Activated CD4-positive, CD25-positive, alpha-beta regulatory T cell (primary cell): Measurements from ENCODE around the gene RNF32.
"Not testable (repeated sequence)": the region's sequence is repeated elsewhere in the genome, so short reads cannot be mapped to it uniquely, and the experiment has no call there.

Experiments used
- DNase-seq, 4 experiments: peaks; one replicate each; lab custom pipeline; 2025; lab: John Stamatoyannopoulos, UW

RNF32 gene

DNA sequence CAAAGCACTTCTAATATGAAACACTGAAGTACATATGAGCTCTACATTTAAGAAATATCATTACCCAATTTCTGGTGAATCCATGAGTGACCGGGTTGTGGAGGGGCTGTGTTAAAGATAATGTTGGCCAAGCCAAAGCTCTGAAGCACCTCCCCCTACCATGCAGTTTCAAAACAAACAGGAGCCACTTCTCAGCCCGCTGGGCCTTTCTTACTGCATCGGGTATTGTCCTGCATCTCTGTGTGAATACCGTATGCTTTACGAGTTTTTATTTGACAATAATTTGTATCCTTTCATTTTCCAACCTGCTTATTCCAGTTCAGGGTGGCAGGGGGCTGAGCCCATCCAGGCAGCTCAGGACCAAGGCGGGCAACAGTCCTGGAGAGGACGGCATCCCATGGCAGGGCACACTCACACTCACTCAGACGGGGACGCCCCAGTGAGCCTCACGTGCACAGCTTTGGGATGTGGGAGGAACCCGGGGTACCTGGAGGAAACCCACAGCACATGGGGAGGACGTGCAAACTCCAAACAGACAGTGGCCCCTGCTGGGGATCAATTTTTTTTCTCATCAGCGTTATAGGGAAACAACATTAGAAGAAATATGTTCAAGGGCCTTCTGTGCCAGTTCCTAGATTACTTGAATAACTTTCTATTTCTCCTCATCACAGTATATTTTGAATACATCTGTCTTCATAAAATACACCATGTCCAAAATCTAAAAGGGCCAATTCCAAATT is 1.9 kb downstream of the RNF32 start:
- DNase-seq = no peak

DNA sequence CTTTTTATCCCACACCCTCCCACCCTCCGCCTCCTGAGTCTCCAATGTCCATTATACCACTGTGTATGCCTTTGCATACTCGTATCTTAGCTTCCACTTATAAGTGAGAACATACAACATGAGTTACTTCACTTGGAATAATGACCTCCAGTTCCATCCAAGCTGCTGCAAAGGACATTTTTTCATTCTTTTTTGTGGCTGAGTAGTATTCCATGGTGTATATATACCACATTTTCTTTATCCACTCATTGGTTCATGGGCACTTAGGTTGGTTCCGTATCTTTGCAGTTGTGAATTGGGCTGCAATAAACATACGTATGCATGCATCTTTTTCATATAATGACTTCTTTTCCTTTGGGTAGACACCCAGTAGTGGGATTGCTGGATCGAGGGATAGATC is 6.8 kb downstream of the RNF32 start:
- not testable (repeated sequence) for DNase-seq

DNA sequence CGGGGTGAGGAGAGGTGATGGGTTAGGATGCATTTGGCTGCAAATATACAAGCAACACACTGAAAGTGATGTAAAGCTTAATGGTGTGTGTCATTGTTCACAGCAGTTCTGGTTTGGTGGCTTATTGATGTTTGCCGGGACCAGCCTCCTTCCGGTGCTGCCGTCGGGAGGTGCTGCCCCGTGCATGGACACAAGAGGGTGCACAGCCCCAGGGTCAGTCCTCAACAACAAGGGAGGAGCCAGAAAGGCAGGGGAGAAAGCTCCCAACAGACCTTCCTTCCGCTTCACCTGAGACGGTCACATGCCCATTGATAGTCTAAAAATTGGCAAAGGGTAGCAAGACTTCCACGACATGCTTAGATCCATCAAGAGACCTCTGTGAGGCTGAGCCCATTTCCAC is 9.5 kb downstream of the RNF32 start:
- DNase-seq = no peak

DNA sequence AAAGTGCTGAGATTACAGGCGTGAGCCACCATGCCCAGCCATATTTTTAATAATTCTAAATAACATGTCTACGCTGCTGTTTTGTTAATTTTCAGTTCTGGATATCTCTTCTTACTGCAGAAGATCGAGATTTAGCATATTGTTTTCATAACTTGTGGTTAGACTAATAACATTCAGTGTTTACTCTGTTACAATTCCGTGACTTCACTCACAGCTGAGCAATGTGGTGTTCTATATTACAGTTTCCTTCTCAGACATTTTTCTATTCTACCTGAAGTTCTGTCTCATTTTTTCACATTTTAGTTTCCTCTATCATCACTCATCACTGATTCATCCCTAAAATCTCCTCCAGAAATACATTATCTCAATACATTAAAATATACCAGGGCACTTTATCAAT is 10.9 kb downstream of the RNF32 start:
- no peak for DNase-seq

DNA sequence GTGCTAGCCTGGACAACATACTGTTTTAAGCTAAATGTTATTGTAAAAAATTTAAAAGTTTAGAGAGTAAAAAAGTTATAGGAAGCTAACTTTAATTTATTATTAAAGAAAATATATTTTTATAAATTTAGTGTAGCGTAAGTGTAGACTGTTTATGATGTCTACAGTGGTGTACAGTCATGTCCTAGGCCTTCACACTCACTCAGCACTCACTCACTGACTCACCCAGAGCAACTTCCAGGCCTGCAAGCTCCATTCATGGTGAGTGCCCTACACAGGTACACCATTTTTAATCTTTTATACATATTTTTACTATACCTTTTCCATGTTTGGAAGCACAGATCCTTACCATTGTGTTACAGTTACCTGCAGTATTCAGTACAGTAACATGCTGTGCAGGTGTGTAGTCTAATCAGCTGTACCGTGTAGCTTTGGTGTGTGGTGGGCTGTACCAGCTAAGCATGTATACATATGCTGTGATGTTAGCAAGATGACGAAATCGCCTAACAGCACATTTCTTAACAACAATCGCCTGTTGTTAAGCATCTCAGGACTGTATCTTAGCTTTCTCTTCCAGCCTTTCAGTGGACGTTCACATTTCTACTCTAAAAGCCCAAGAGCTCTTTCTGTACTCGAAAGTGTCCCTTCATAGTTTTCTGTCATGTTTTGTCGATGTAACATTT is 12.5 kb downstream of the RNF32 start:
- DNase-seq = no peak

DNA sequence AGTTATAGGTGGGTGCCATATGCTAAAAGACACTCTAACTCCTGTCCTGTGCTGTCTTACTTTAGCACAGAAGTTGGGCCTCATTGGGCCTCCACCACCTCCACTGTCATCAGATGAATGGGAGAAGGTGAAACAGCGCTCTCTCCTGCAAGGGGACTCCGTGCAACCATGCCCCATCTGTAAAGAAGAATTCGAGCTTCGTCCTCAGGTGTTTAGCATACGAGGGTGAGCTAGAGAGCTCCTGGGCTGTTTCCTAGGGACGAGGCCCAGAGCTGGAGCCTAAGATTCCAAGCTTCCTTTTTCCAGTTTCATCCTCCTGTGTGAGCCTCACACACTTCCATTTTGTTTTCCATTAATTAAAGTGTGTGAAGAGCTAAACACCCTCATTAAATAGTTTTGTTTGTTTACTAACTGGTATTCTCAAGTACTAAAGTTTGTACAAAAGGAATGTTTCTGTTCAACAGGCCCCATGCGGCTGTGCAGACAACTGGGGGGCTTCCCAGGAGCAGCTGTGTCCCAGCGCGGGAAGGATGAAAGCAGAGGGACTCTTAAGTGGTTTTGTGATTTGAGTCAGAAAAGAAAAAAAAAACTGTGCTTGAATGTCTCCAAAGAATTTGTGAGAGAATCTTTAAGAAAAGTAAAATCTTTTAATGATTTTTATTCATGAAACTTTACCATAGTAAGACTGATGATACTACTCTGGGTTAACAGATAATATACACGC is 14.1 kb downstream of the RNF32 start:
- no peak for DNase-seq

DNA sequence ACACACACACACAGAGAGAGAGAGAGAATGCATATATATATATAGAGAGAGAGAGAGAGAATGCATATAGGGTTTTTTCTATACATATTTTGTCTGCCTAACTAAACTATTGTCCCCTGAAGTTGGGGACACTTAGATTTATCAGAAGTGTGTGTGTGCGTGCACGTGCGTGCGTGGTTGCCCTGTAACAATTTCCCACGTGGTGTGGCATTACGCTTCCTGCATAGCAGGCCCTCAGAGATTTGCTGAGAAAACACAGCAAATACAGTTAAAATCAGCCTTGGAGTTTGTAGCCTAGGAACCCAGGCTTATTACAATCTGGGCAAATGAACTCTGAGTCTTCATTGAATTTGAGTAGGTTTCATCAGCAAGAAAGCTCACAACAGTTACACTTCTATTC is 14.7 kb downstream of the RNF32 start:
- no peak for DNase-seq

DNA sequence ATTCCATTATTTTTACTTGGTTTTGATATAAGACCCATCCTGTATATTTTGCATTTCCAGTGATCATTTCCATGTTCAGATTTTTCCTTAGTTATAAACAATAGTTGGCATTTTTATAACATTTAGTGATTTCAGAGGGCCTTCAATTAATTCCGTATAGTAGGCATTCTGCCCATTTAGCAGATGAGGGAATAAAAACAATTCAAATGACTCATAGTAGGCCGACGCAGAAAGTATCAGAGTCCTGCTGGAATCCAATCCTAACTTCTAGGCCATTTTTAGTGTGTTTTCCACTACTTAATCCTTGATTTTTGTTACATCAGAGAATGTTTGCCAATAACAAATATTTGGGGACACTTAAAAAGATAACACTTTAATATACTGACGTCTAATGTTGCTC is 15.4 kb downstream of the RNF32 start:
- no peak for DNase-seq

DNA sequence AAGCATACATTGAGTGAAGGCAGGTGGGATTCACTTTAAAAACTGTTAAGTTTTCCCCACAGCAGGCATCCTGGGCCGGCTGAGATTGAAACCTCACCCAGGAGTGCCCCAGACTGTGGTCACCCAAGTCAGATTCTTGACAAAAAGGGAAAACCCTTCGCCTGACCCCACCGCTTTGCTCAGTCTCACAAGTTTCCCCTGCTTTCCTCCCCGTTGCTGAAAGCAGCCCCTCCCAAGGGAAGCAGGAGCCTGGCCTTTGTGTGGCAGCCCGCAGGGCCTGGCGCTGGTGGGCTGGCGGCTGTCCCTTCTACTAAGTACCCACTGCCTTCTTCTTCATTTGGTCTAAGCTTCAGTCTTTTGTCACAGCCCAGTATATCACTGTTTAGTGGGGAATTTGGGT is 16.0 kb downstream of the RNF32 start:
- no peak for DNase-seq

DNA sequence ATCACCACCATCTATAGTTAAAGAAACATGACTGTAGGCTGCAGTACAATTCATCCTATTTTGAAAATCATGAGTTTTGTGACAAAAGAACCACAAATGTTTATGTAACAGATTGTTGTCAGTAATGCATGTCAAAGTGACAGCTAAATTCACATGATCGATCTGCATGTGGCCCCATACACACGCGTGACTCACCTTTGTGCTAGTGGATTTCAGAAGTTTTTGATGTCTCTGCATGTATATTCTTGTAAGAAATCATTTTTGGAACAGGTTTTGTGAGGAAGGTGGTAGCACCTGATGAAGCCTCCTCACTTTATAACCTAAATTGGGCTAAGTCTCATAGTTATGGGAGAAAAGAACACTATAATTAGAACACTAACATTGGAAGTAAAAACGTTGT is 17.1 kb downstream of the RNF32 start:
- no peak for DNase-seq

DNA sequence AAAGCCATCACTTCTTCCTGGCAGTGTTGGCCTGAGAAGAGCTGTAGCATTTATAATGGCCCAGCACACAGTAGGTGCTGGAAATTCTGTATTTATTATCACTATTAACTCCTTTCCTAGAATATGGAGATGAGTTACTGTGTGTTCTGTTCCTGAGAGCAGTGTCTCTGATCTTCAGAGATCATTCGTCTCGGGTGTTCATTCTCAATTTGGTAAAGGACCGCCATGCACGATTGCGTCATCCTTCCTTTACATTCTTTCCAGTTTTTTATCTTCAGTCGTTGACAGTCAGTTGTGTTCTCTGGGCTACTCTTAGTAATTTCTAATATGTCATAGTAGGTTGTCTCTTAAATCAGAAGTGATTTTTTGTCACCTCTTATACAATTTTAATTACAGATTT is 18.6 kb downstream of the RNF32 start:
- DNase-seq = no peak

DNA sequence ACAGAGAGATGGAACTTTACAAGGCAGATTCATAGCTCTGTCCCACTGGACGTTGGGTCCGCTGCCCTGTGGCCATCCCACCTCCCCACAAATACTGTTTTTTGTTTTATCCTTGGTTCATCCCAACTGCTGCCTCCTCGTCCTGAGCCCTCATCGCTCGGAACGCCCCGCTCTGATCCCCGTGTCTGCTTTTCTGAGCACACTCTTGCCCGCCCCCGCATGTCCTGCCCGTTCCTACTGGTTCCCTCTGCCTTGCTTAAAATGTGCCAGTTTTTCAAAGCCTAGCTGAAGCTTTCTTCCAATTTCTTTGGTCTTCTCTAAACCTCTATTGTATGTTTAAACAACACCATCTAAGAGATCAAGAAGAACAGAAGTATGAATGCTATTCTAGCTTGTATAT is 19.4 kb downstream of the RNF32 start:
- no peak for DNase-seq

DNA sequence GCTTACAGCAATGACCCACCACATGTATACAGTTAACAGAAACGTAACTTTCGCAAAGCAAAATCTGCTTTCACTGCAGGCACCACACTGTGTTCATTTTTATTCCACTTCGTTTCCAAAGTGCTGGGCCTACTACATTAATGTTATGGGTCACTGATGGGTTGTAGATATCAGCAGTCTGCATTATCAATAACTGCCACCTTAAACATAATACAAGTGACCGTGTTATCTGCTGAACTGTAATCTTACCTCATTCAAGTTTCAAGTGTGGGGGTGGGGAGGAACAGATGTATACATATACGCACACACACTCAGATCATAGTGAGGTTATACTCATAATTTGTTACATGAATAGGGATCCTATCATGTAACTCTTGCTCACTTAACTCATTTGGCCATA is 21.1 kb downstream of the RNF32 start:
- no peak for DNase-seq

DNA sequence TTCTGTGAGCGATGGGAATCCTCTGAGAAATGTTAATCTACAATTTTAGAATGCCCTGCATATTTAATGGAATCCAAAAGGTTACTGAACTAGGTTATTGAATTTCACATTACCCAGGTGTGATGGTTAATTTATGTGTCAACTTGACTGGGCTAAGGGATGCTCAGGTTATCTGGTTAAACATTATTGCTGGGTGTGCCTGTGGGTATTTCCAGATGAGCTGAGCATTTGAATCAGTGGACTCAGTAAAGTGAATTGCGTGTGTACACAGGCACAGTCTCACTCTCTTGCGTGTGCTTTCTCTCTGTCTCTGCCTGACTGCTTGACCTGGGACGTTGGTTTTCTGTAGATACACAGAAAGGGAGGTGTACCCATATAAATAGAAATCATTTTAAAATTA is 21.7 kb downstream of the RNF32 start:
- no peak for DNase-seq

DNA sequence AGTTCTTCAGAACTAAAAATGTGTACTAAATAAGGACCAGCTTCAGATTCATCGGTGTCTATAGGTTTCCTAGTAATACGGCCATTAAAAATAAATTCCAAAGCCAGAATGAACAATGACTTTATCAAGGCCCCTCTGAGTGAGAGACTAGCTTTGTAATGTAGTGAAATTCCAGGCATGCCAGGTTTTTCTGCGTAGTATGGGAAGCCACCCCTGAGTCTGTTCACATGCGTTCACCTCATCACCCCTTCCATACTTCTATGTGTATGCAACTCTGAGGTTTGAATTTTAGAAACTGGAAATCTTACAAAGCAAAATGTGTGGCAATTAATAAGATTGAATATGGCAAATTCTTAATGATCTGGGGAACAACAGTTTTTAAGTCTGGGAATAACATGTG is 24.5 kb downstream of the RNF32 start:
- DNase-seq = no peak

DNA sequence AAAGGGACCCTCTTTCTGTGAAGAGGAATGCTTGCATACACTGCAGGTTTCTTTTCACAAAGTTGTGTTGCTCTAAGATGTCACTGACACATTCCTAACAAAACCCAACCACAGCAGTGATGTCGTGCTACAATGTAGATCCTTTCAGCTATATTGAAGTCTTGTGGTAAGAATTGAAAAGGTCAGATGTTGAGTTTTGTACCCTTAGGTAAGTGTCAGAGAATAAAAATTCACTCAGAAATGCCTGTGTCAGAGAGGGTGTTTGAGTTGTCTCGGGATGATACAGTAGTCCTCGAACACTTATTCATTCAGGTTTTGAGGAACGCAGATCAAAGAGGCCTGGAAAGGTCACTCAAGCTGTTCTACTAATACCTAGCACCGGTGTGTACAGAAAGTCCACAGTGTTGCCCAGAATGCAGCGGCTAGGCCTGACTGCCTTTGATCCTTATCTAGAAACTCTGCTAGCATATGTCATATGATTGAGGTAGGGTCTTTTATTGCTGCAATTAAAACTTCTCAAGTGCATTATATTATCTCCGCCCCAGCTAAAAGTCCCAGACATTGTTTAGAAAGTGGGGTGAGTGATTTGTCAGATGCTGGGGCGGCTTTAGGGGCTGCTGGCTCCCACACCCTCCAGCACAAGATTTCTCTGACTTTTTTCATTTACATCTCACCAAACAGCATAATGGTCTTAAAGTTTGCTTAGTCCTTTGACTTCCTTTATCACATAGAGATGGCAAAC is 26.0 kb downstream of the RNF32 start:
- no peak for DNase-seq

DNA sequence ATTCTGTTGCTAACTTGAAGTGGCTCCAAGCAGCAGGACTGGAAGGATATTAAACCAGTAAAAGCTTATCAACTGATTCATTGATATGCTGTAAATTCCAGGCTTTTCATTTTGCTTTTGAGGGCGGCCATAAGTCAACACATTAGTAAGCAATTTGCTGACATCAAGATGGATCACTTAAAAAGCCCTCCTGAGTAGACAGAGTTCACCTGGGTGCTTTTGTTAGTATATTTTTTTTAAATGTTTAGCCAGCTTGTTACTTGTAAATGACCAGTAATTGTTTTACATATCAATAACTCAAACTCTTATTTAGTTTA is 26.5 kb downstream of the RNF32 start:
- no peak for DNase-seq

DNA sequence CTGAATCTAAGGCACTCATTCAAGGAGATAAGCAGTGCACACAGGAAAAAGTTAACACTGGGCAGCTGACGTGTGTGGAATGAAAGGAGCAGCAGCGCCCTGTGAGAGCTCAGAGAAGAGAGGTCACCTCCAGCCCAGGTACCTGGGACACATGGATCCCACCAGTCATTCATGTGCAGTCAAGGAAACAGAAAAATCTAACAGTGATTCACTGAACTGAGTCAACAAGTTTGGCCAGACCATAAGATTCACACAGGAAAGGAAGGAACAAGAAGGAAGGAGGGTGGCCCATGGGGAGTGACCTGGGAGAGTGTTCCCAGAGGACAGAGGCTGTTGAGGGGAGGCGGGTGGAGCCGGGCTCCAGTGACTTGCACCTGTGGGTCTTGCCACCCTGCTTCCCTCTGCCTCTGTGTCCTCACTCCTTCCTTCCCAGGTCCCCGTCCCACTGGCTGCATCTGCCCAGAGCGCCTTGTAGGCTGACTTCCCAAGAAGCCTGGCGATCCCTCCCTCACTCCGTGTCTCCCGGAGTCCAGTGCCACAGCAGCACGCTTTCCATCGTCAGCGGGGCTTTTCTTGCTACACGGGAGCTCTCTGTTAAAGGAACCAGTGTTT is 27.7 kb downstream of the RNF32 start:
- DNase-seq = no peak

DNA sequence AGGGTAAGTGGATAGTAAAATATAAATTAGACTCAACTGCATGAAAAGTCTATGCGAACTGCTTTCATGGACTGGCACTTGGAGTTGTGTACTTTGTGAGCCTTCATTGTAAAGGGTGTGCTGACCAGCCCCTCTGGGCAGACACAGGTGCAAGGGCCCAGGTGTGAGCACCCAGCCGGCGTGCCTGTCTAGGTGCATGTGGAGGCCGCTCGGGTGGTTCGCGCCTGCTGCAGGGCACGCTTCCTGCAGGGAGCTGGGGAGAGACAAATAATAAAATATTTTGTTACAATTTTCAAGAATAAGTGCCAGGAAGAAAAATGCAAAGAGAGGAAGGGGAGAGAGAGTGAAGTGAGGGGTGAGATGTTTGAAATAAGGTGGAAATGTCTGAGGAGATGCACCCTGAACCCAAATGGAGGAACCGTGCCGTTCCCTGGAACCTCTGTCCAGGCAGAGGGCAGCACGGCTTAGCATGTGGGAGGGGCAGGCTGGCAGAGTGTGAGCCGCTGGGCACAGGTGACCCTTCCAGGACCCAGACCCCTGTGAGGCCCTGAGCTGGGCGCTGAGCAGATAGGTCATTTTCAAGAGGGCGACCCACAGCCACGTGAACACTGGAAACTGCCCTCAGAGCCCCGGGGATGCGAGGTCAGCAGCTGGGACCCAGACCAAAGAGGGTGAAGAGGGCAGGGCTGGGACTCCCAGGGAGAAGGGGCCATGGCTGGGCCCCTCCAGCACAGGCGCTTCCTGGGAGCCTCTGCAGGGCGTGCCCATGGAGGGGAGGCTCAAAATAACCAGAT is 28.7 kb downstream of the RNF32 start:
- no peak for DNase-seq

DNA sequence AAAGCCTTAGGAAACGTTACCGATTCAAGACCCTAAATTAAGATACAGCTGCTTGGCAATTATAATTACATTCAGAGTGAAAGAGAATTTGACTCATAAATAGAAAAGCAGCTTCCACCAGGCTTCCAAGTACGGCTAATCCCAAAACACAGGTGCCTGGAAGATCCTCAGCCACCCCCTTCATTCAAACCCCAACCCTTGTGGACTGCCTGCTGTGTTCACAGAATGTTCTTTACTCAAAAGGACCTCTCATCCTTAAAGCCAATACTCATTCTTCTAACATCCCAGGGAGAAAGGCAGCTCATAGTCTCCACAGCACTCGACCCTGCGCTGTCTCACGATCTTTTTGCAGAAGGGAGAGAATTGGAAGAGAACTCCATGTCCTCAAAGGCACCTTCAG is 32.9 kb downstream of the RNF32 start:
- no peak for DNase-seq

DNA sequence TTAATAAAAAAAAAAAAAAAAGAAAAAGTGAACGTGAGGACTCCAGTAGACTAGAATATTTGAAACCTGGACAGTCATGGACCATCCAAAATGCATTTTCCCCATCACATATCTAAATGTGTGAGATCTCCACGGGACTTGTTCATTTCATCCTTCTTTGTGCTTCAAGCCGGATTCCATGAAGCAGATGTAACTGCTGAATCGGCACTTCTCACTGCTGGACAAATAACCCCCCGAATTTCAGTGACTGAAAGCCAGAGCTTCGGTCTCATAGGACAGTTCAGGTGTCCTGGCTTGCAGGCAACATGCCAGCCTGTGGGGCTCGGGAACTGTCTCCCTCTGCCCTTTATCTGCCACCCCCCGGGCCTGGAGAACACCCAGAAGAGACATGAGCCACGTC is 33.3 kb downstream of the RNF32 start:
- no peak for DNase-seq

DNA sequence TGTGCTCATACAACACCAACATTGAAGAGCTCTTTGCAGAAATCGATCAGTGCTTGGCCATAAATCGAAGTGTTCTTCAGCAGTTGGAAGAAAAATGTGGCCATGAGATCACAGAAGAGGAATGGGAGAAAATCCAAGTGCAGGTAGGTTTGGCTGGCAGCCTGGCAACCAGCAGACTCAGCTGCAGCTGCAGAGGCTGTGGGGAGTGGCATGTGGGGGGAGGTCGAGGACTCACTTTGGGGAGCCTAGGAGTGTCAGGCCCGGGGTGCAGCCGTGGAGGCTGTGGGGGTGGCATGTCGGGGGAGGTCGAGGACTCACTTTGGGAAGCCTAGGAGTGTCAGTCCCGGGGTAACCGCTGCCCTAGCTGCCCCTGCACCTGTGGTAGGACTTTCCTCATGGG is 35.1 kb downstream of the RNF32 start:
- no peak for DNase-seq
